IMR-90 (cell line): ENCODE measurements around the gene LRRC18. TPM values are rescaled to one million over a fixed set of nuclear protein-coding genes. Genes with fewer than 3 reads are reported as not detected.

ENCODE experiments used
- ATAC-seq: fragments of 200-7000 bp; cut with Tn5 transposase; 2 replicates; pipeline ENCODE4 v1.9.1; 2020; ENCODE audit warnings: low read depth, mild to moderate bottlenecking, moderate library complexity
- BruUV-seq: library from RNA; stranded (reverse); fragments of 400-500 nt; replicated peaks from 2 replicates; lab custom pipeline; 2021; lab: Mats Ljungman, UMichigan
- CTCF ChIA-PET: fragments of 300-600 bp; formaldehyde crosslinking; extraction: SDS; loops from one replicate; lab custom pipeline; 2021; ENCODE audit warnings: antibody characterized with exemption; lab: Yijun Ruan, JAX
- POLR2A ChIA-PET: fragments of 300-600 bp; sonication (Branson Sonifier 250); formaldehyde crosslinking; loops from one replicate; lab custom pipeline; 2022; ENCODE audit warnings: antibody characterized with exemption; ENCODE audit not compliant: unreplicated experiment; lab: Charles Lee
- DNase-seq: peaks from one replicate; pipeline ENCODE4 v3.0.0; 2013
- H2AFZ ChIP-seq: replicated peaks from 2 replicates; pipeline ENCODE3; 2013; ENCODE audit warnings: low read length, mild to moderate bottlenecking; ENCODE audit not compliant: poor library complexity
- H2AK5ac ChIP-seq: 2 replicates; pipeline ENCODE4 v1.6.1; 2013; ENCODE audit warnings: low read depth, low read length, inconsistent platforms
- H2AK9ac ChIP-seq: replicated peaks from 2 replicates; pipeline ENCODE3; 2013; ENCODE audit warnings: mild to moderate bottlenecking, low read depth, low read length, moderate library complexity; ENCODE audit not compliant: poor library complexity
- H2BK120ac ChIP-seq: 2 replicates; pipeline ENCODE4 v1.6.1; 2013; ENCODE audit warnings: low read depth, low read length, inconsistent platforms
- H2BK15ac ChIP-seq: 3 replicates; pipeline ENCODE4 v1.6.1; 2013; ENCODE audit warnings: low read depth, low read length, inconsistent platforms
- H2BK20ac ChIP-seq: 2 replicates; pipeline ENCODE4 v1.6.1; 2013; ENCODE audit warnings: low read depth, mild to moderate bottlenecking, inconsistent platforms, low read length, moderate library complexity
- H2BK5ac ChIP-seq: 2 replicates; pipeline ENCODE4 v1.6.1; 2013; ENCODE audit warnings: mild to moderate bottlenecking, low read depth, low read length, inconsistent platforms; ENCODE audit not compliant: poor library complexity, severe bottlenecking
- H3K14ac ChIP-seq: replicated peaks from 2 replicates; pipeline ENCODE4 v1.6.1; 2013; ENCODE audit warnings: low read depth, low read length, inconsistent platforms
- H3K18ac ChIP-seq: 2 replicates; pipeline ENCODE4 v1.6.1; 2013; ENCODE audit warnings: low read depth, low read length, control low read depth
- H3K23ac ChIP-seq: 2 replicates; pipeline ENCODE4 v1.6.1; 2013; ENCODE audit warnings: low read depth, low read length, inconsistent platforms
- H3K27ac ChIP-seq: 2 replicates; pipeline ENCODE4 v1.5.1; 2013; ENCODE audit warnings: mild to moderate bottlenecking, control low read depth, low read length; ENCODE audit not compliant: insufficient read depth
- H3K27me3 ChIP-seq: 2 replicates; pipeline ENCODE4 v1.6.1; 2013; ENCODE audit warnings: low read length; ENCODE audit not compliant: control insufficient read depth, insufficient read depth
- H3K36me3 ChIP-seq: 2 replicates; pipeline ENCODE4 v1.6.1; 2013; ENCODE audit warnings: low read length, mixed read lengths; ENCODE audit not compliant: control insufficient read depth, insufficient read depth
- H3K4ac ChIP-seq: 2 replicates; pipeline ENCODE4 v1.6.1; 2013; ENCODE audit warnings: low read depth, low read length, inconsistent platforms
- H3K4me1 ChIP-seq: 2 replicates; pipeline ENCODE4 v1.6.1; 2013; ENCODE audit warnings: low read length, mixed read lengths; ENCODE audit not compliant: control insufficient read depth, insufficient read depth
- H3K4me2 ChIP-seq: 2 replicates; pipeline ENCODE4 v1.6.1; 2013; ENCODE audit warnings: low read depth, mild to moderate bottlenecking, control low read depth, low read length, moderate library complexity
- H3K4me3 ChIP-seq: 2 replicates; pipeline ENCODE4 v1.5.1; 2013; ENCODE audit warnings: low read depth, mild to moderate bottlenecking, control low read depth, low read length, moderate library complexity; ENCODE audit not compliant: insufficient read depth
- H3K56ac ChIP-seq: 2 replicates; pipeline ENCODE4 v1.6.1; 2013; ENCODE audit warnings: low read length, inconsistent platforms; ENCODE audit not compliant: insufficient read depth; ENCODE audit errors: extremely low read depth
- H3K79me1 ChIP-seq, 2 experiments: 2 replicates each; pipeline ENCODE4 v1.6.1; 2013; ENCODE audit warnings: low read length in 2 of 2, inconsistent platforms in 1 of 2, low read depth in 1 of 2
- H3K9ac ChIP-seq: 2 replicates; pipeline ENCODE4 v1.6.1; 2013; ENCODE audit warnings: low read depth, low read length, control low read depth
- H3K9me1 ChIP-seq: 2 replicates; pipeline ENCODE4 v1.6.1; 2013; ENCODE audit warnings: low read length, inconsistent platforms; ENCODE audit not compliant: insufficient read depth
- H3K9me3 ChIP-seq: 2 replicates; pipeline ENCODE4 v1.6.1; 2013; ENCODE audit warnings: low read length; ENCODE audit not compliant: control insufficient read depth, insufficient read depth
- H4K20me1 ChIP-seq: 2 replicates; pipeline ENCODE4 v1.6.1; 2013; ENCODE audit warnings: low read length, inconsistent platforms; ENCODE audit not compliant: insufficient read depth
- H4K5ac ChIP-seq: 2 replicates; pipeline ENCODE4 v1.6.1; 2013; ENCODE audit warnings: mild to moderate bottlenecking, low read depth, low read length, control low read depth
- H4K8ac ChIP-seq, 2 experiments: 2 replicates each; pipeline ENCODE4 v1.6.1; 2013; ENCODE audit warnings: low read depth in 2 of 2, low read length in 2 of 2, control low read depth in 1 of 2, inconsistent platforms in 1 of 2
- H4K91ac ChIP-seq: 2 replicates; pipeline ENCODE4 v1.6.1; 2013; ENCODE audit warnings: low read depth, low read length, inconsistent platforms; ENCODE audit not compliant: insufficient read depth
- FOS ChIP-seq: fragments of 150-350 bp; IDR thresholded peaks from 2 replicates; pipeline ENCODE4 v1.6.1; 2016; ENCODE audit warnings: low read depth, low read length
- MAZ ChIP-seq: IDR thresholded peaks from 2 replicates; pipeline ENCODE4 v1.6.1; 2012; ENCODE audit warnings: low read depth, mild to moderate bottlenecking, low read length, improper control_type of control experiment, moderate library complexity, borderline replicate concordance
- MXI1 ChIP-seq: IDR thresholded peaks from 2 replicates; pipeline ENCODE4 v1.6.1; 2012; ENCODE audit warnings: low read depth, mild to moderate bottlenecking, low read length, moderate library complexity, borderline replicate concordance
- RAD21 ChIP-seq: IDR thresholded peaks from 2 replicates; pipeline ENCODE4 v1.6.1; 2012; ENCODE audit warnings: low read length, improper control_type of control experiment
- RCOR1 ChIP-seq: IDR thresholded peaks from 2 replicates; pipeline ENCODE4 v1.6.1; 2012; ENCODE audit warnings: mild to moderate bottlenecking, low read length, improper control_type of control experiment; ENCODE audit not compliant: insufficient replicate concordance
- SMC3 ChIP-seq: fragments of 150-350 bp; IDR thresholded peaks from 2 replicates; pipeline ENCODE4 v1.6.1; 2016; ENCODE audit warnings: low read depth, mild to moderate bottlenecking, antibody characterized with exemption, low read length, moderate library complexity
- USF2 ChIP-seq: fragments of 150-350 bp; IDR thresholded peaks from 2 replicates; pipeline ENCODE4 v1.6.1; 2017; ENCODE audit warnings: mild to moderate bottlenecking, antibody characterized with exemption, low read length, low read depth
- WGBS, 2 experiments: methylation state at CpG; one replicate each; pipeline versions ENCODE4 v1.1.5 to v1.1.7; 2013; ENCODE audit warnings: missing lambda C conversion rate in 2 of 2; ENCODE audit not compliant: insufficient read length in 1 of 2; ENCODE audit errors: extremely low coverage in 2 of 2; 5-methylcytosine and 5-hydroxymethylcytosine counted together
- dilution Hi-C: fragments of 300-500 bp; cut with HindIII; formaldehyde crosslinking; loops from one replicate; pipeline ENCODE4 v1.14.3; 2018; ENCODE audit warnings: low sequenced_read_pairs; ENCODE audit not compliant: unreplicated experiment
- in situ Hi-C: fragments of 300-500 bp; cut with MboI; formaldehyde crosslinking; loops from 3 replicates; pipeline ENCODE4 v1.14.3; 2019; ENCODE audit warnings: low sequenced_read_pairs, inconsistent platforms, mixed read lengths
- intact Hi-C: fragments of 100-400 bp; cut with micrococcal nuclease; formaldehyde crosslinking; loops from 2 replicates; pipeline ENCODE4 v1.10.0; 2022
- polyA plus RNA-seq, 3 experiments: library from polyadenylated mRNA; depleted of rRNA; stranded (reverse); fragments of >200 nt; gene quantifications; 2 replicates each; pipeline ENCODE4 v1.2.3, GENCODE V29; 2012; ENCODE audit warnings: low replicate concordance in 1 of 3
- total RNA-seq: library from RNA; depleted of rRNA; stranded (reverse); fragments of >200 nt; gene quantifications from 2 replicates; pipeline ENCODE4 v1.2.3, GENCODE V29; 2012

Gene LRRC18
- total and polyA plus RNA-seq, 2 of the 4 experiments (the other 2 are of a cell fraction): not detected

GRCh38 chr10:48897441-48897790, 42.2 kb downstream of the LRRC18 start:
- no peak overlapping the region for H2AK9ac ChIP-seq
- no peak overlapping the region for H3K4ac ChIP-seq
- dilution Hi-C loops (no loop called here), intact Hi-C loops (no loop called here), in situ Hi-C loops (no loop called here)
- no peaks in the 10 kb centered on the region for H3K36me3 ChIP-seq
- no peak overlapping the region for H3K18ac ChIP-seq
- DNase-seq (no peak), ATAC-seq (no peak)
- ChIA-PET POLR2A (no interaction called here), CTCF (no interaction called here)
- H2BK15ac ChIP-seq: no peak overlapping the region
- no peak overlapping the region for H3K27ac ChIP-seq
- H3K79me1 ChIP-seq: no peaks in the 10 kb centered on the region
- no peak overlapping the region for H3K4me3 ChIP-seq
- no peaks in the 10 kb centered on the region for H3K9me3 ChIP-seq
- H2BK120ac ChIP-seq: no peak overlapping the region
- no TSS peak for BruUV-seq
- H3K4me2 ChIP-seq: no peak overlapping the region
- no peak overlapping the region for H3K23ac ChIP-seq
- no peak overlapping the region for H3K9ac ChIP-seq
- no peak overlapping the region for H2AK5ac ChIP-seq
- H3K27me3 ChIP-seq: no peaks in the 10 kb centered on the region; the same call in 1 of the 2 replicates
- no peaks in the 10 kb centered on the region for H4K20me1 ChIP-seq
- no peaks in the 10 kb centered on the region for H3K4me1 ChIP-seq
- H2BK20ac ChIP-seq: no peak overlapping the region
- H2BK5ac ChIP-seq: no peak overlapping the region
- no peaks in the 10 kb centered on the region for H3K9me1 ChIP-seq
- H4K8ac ChIP-seq: no peak overlapping the region
- no peak overlapping the region for H4K5ac ChIP-seq
- no peak overlapping the region for H4K91ac ChIP-seq
- WGBS, 2 experiments: 84% methylated on average over 8 of the region's 10 CpGs; no CpG with 5 or more reads in 1 of the 2 experiments
- H2AFZ ChIP-seq: no peak overlapping the region
- no peak overlapping the region for H3K14ac ChIP-seq
- no peak overlapping the region for H3K56ac ChIP-seq
- no peak for TF ChIP-seq FOS
- TF ChIP-seq RCOR1: no peak
- TF ChIP-seq SMC3: no peak
- TF ChIP-seq RAD21: no peak
- TF ChIP-seq MXI1: no peak
- TF ChIP-seq MAZ: no peak
- no peak for TF ChIP-seq USF2
